ENCODE measurements around the gene MISFA.
A peak's percentile ranks its signal among the peaks of the same experiment; 100 is the strongest.
"Not testable (repeated sequence)": the region's sequence is repeated elsewhere in the genome, so short reads cannot be mapped to it uniquely, and the experiment has no call there.

The MISFA gene

DNA sequence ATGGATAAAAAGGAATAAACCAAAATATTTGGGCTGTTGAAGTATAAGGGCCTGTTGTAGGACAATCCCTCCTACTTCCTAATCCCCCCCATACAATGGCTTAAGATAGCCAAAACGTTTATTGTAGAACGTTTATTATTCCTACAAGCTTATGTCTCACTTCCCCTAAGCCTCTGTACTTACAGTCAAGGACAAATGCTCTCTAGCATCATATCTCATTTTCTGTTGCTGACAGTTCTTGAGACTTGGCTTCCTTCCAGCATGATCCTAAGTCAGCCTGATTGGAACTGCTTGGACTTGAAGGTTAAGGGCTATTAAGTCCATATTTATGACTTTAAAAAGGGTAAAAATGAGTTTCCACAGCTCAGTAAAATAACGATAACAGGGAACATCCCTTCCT, 8.8 kb downstream of the MISFA start:
- no peak for DNase-seq (ENCODE audit: low spot score in 2 of 2)
- H3K4me1 Mint-ChIP-seq: peaks cover 2% of the 10 kb centered on the region
- no peak overlapping the region for H3K4me3 Mint-ChIP-seq
- H3K27ac Mint-ChIP-seq: no peak overlapping the region
- ATAC-seq: no peak
- H3K36me3 Mint-ChIP-seq: peaks cover 80% of the 10 kb centered on the region
- no peaks in the 10 kb centered on the region for H3K9me3 Mint-ChIP-seq

DNA sequence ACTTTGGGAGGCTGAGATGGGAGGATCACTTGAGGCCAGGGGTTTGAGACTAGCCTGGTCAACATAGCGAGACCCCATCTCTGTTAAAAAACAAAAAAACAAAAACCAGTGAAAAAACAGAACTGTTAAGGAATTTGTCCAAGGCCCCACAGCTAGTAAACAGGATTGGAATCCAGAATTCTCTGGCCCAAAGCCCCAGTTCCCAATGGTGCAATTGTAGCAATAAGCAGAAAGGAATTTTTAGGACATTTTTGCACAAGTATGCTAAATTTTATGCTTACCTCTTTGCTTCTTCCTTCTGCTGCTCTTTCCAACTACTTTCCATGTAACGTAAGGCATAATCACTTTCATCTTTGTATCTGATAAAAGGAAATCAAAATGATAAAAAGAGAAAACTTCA, 11.6 kb downstream of the MISFA start:
- DNase-seq (ENCODE audit: low spot score in 2 of 2) (no peak), ATAC-seq (no peak)
- peaks cover 100% of the 10 kb centered on the region for H3K36me3 Mint-ChIP-seq
- no peak overlapping the region for H3K4me3 Mint-ChIP-seq
- H3K9me3 Mint-ChIP-seq: no peaks in the 10 kb centered on the region
- H3K27ac Mint-ChIP-seq: no peak overlapping the region
- peaks cover 22% of the 10 kb centered on the region for H3K4me1 Mint-ChIP-seq

DNA sequence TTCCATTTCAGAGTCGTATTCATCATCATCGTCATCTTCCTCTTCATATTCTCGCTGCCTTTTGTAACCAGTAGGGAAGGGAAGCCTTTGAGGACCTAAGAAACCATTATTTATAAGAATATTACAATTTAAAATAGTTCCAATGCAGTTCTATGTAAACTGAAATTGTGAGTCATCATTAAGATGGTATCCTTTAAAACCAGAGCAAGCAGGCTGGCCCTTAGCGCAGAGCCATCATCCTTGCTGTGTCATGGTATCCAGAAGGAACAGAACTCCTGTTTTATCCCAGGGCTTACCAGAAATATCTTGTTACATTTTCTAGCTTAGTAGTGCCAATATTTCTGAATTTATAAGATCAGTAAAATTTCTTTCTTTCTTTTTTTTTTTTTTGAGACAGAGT, 12.8 kb downstream of the MISFA start:
- Mint-ChIP-seq H3K9me3 (no peaks in the 10 kb centered on the region), H3K4me3 (no peak overlapping the region), H3K27ac (no peak overlapping the region), H3K36me3 (peaks cover 92% of the 10 kb centered on the region), H3K4me1 (peaks cover 30% of the 10 kb centered on the region)
- no peak for DNase-seq (ENCODE audit: low spot score in 2 of 2)
- ATAC-seq: no peak

DNA sequence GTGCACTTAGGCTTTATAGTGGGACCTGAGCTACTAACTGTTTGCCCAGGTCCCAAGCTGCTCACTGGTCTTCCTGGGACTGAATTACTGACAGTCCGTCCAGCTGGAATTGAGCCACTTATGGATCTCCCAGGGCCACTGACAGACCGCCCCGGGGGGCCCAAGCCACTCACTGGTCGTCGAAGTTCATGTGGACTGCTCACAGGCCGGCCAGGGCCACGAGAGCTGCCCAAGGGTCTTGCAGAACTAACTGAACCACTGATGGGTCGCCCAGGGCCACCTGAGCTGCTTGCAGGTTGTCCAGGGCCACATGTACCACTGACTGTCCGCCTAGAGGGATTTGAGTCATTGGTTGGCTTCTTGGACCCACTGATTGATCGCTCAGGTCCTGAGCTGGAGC, 15.1 kb downstream of the MISFA start:
- Mint-ChIP-seq H3K27ac (peak overlapping the region; percentile 81), H3K9me3 (no peaks in the 10 kb centered on the region), H3K36me3 (peaks cover 76% of the 10 kb centered on the region), H3K4me3 (no peak overlapping the region), H3K4me1 (peaks cover 48% of the 10 kb centered on the region)
- DNase-seq (ENCODE audit: low spot score in 2 of 2): no peak
- ATAC-seq: no peak

DNA sequence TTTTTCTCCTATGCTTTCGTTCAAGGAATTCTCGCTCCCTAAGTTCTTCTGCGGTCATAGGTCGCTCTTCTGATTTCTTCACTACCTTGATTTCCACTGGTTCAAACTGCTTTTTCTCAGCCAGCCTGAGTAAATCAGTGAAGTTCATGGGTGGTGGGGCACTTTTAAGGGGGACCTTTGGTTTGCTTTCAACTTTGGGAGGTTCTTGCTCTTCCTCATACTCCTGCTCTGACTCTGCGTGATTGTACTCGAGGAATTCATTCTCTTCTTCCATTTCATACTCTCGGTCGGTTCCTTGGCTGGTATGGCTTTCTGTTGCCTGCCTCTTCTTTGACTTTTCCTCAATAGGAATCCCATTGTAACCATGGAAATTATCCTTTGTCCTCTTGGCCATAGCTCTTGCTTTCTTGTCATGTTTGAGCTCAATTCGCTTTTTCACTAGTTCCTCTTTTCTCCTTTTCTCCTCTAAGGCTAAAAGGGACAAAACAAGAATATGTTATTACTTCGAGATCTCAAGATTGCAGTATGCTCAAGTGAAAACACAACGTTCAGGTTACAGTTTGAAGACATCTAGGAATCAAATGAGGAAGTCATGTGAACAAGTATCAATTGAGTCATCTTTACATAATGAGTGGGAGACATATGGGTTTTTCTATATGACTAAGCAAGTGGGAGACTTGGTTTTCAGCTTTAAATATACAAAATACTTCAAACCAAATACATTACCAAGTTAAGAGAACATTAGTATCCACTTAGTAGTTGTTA, 16.2 kb downstream of the MISFA start:
- Mint-ChIP-seq H3K9me3 (no peaks in the 10 kb centered on the region), H3K4me3 (peak overlapping the region; percentile 52), H3K4me1 (peaks cover 48% of the 10 kb centered on the region), H3K36me3 (peaks cover 65% of the 10 kb centered on the region), H3K27ac (peak overlapping the region; percentile 82)
- DNase-seq (ENCODE audit: low spot score in 2 of 2) (no peak), ATAC-seq (peak; percentile 94)

DNA sequence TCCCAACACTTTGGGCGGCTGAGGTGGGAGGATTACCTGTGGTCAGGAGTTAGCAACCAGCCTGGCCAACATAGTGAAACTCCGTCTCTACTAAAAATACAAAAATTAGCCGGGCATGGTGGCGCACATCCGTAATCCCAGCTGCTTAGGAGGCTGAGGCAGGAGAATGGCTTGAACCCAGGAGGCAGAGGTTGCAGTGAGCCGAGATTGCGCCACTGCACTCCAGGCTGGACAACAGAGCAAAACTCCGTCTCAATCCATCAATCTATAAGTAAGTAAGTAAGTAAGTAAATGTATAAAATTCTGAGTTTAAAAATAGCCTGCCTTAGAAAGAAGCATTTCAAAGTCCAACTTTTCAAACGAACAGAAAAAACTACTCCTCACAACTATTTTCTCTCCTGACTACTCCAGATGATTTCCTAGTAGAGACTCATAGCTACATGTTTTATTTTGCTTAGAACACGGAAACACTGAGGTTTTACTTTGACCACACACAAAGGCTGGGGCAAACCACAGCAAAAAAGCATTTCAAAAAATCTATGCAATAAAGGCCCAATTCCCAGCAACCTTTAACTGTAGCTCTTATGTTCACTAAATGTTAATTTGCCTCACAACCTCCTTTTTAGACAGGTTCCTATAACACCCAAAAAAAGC, 18.2 kb downstream of the MISFA start:
- ATAC-seq (peak; percentile 74), DNase-seq (ENCODE audit: low spot score in 2 of 2) (no peak)
- peak overlapping the region; percentile 54 for H3K27ac Mint-ChIP-seq
- no peaks in the 10 kb centered on the region for H3K9me3 Mint-ChIP-seq
- peaks cover 55% of the 10 kb centered on the region for H3K4me1 Mint-ChIP-seq
- H3K4me3 Mint-ChIP-seq: peak overlapping the region; percentile 52
- H3K36me3 Mint-ChIP-seq: peaks cover 49% of the 10 kb centered on the region

DNA sequence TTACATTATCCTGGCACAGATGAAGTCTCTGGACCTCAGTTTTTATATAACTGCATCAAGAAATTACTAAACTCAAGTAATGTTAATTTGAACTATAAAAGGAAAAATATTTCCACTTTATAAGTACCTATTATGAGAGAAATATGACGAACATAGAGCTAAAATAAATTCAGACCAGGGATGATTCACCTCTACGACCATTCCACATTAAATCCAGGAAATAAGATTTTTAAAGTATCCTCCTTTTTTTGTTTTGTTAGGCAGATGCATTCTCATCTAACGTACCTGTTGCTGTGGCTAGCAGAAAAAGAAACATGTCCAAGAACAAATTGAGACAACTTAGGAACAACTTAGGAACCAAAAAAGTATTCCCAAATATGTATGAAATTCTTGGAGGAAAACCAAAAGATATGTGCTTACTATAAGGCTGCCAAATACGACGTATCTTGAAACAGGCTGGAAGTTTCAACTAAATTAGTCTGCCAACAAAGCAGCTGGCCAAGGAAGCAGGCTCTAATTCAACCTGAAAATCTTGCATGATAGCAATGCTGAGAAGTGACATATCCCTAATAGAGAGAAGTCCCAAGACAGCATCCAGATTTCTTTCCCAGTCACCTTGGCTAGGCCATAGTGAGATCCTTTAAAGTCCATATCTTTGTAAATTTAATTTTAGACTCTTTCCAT, 18.9 kb downstream of the MISFA start:
- peak overlapping the region; percentile 54 for H3K27ac Mint-ChIP-seq
- H3K4me3 Mint-ChIP-seq: peak overlapping the region; percentile 52

DNA sequence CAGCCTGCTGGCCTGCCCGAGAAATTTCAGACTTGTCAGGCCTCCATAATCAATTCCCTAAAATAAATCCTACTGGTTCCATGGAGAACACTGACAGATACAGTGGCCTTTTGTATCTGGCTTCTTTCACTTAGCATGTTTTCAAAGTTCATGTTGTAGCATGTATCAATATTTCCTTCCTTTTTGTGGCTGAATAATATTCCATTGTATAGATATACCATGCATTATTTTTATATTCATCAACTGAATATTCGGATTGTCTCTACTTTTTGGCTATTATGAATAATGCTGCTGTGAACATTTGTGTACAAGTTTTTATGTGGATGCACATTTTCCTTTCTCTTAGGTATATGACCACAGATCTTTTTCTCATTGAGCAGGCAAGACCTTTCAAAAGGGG, 24.1 kb downstream of the MISFA start:
- H3K36me3 Mint-ChIP-seq: peaks cover 19% of the 10 kb centered on the region
- ATAC-seq: no peak
- no peaks in the 10 kb centered on the region for H3K9me3 Mint-ChIP-seq
- no peak overlapping the region for H3K27ac Mint-ChIP-seq
- H3K4me1 Mint-ChIP-seq: peaks cover 32% of the 10 kb centered on the region
- no peak overlapping the region for H3K4me3 Mint-ChIP-seq
- no peak for DNase-seq (ENCODE audit: low spot score in 2 of 2)

More for the DNA sequence above, 18.9 kb downstream of the MISFA start:
- H3K9me3 Mint-ChIP-seq: no peaks in the 10 kb centered on the region
- peaks cover 52% of the 10 kb centered on the region for H3K4me1 Mint-ChIP-seq
- peaks cover 42% of the 10 kb centered on the region for H3K36me3 Mint-ChIP-seq
- ATAC-seq: no peak
- no peak for DNase-seq (ENCODE audit: low spot score in 2 of 2)

DNA sequence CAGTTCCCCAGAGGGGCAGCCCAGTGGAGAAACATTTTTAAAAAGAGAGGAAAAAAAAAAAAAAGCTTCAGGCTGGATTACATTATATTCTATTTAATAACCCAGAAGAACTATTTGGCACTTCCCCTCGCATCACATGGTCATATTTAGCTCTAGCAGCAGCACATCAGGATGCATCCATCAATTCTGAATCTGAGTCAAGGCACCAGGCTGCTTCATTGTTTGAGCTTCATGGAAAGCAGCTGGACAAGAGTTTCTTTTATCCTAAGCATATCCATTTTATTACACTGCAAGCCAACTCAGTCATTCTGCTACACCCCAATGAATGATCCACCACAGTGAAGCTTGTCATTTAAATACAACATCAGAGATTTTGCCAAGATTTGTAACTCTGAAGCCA, 24.6 kb downstream of the MISFA start:
- H3K9me3 Mint-ChIP-seq: no peaks in the 10 kb centered on the region
- no peak overlapping the region for H3K27ac Mint-ChIP-seq
- ATAC-seq (no peak), DNase-seq (ENCODE audit: low spot score in 2 of 2) (no peak)
- peaks cover 32% of the 10 kb centered on the region for H3K4me1 Mint-ChIP-seq
- H3K4me3 Mint-ChIP-seq: no peak overlapping the region
- H3K36me3 Mint-ChIP-seq: peaks cover 23% of the 10 kb centered on the region

DNA sequence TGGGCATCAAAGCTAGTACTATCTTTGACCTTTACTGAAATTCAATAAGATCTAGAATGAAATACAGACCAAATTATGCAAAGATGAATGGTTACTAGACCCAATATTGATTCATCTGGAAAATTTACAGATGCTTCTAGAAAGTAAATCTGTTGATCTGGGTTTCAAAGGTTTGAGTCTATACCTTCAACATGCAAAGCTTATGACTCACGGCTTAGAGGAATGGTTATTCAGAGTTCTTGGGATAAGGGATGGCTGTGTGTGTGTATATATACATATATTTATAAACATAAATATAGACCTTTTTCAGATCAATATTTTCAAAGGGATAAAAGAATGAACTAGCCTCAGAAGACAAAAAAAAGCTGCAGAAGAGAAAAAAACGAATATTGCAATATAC, 33.3 kb downstream of the MISFA start:
- no peak for ATAC-seq
- Mint-ChIP-seq H3K9me3 (no peaks in the 10 kb centered on the region), H3K36me3 (peaks cover 59% of the 10 kb centered on the region)

DNA sequence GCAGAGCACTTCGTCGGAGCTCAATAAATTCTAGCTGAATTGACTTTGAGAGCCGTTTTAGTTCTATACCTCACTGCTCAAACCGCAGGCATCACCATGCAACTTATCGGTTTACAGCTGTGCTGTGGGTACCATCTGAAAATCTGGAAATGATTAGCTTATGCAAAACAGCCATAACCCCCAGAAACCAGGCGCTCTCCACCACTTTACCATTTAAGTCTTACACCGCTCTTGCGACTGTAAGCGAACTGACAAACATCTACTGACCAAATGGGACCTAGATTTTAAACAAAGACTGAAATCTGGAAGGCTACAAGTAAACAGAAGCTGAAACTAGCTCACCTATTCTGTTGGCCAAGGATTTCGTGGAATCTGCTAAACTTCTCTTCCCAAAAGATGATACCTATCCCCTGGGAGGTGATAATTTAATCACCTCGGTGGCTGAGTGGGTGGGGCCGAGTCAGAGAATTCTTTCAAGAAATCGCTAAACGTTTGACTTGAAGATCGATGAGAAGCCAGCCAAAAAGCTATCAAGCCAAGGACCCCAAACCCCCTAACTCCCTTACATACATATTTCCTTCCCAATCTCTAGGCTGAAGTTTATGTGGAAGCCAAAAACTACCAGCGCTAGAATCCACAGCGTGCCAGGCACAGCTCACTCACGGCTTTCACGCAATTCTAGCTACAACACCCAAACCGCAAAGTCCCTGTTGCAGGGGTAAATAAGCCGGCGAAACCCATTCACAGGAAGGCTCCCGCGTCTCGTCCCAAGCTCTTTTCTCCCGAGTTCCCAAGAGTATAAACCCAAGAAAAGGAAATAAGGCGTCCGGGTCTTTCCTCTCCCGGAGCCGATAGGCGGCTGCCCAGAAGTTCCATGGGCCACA, 33.9 kb downstream of the MISFA start:
- H3K36me3 Mint-ChIP-seq: peaks cover 56% of the 10 kb centered on the region
- DNase-seq (ENCODE audit: low spot score in 2 of 2): peak; percentile 18 to 73
- ATAC-seq: peak; percentile 49
- no peaks in the 10 kb centered on the region for H3K9me3 Mint-ChIP-seq
- H3K4me1 Mint-ChIP-seq: peaks cover 37% of the 10 kb centered on the region
- H3K27ac Mint-ChIP-seq: peak overlapping the region; percentile 99
- peak overlapping the region; percentile 96 for H3K4me3 Mint-ChIP-seq

More for the DNA sequence above, 33.3 kb downstream of the MISFA start:
- H3K27ac Mint-ChIP-seq: peak overlapping the region; percentile 99
- H3K4me3 Mint-ChIP-seq: peak overlapping the region; percentile 96
- no peak for DNase-seq (ENCODE audit: low spot score in 2 of 2)
- H3K4me1 Mint-ChIP-seq: peaks cover 44% of the 10 kb centered on the region

DNA sequence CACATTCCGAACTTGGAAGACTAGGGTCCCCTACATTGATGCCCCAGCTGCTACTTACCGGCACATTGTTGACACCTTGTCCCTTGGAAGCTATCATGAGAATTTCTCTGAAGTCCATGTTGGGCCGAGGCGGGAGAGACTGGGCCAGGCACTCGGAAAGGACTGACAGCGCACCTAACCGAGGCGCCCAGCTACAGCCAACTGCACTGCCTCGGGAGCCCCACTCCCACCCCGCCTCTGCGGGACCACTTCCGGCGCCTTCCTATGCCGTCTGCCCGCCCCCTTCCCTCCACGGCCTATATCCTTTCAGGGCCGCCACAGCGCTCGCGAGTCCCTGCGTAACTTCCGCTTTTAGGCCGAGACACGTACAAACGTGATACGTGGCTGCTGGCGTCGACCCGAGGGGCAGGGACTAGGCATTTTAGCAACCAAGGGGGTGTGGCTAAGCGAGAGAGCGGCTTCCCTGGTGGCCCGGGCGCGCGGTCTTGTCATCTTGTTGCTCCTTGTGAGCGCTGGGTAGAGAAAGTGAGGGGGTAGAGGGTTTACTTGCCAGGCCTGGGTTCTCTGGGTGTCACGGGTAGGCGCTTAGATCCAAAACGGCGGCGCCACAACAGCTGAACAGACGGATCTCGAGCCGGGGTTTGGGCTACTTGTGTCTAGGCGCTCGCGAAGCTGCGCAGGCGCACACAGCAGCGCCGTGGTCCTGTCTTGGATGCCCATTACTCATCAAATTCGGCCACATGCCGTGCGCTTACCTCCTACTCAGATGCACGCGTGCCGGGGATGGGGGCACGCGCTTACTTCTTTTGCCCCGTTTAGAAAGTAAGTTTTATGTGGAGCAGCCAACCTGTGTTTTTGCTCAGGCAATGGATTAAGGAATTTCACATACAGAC, 34.8 kb downstream of the MISFA start, which contains the start of gene SPTY2D1:
SPTY2D1 (minus strand) TSS at position 203 of the 893 bp plus-strand sequence; CDS start at position 118, 85 bp downstream.
- H3K36me3 Mint-ChIP-seq: peaks cover 47% of the 10 kb centered on the region
- no peaks in the 10 kb centered on the region for H3K9me3 Mint-ChIP-seq
- H3K4me3 Mint-ChIP-seq: peak within 1 kb of the TSS; percentile 96
- H3K27ac Mint-ChIP-seq: peak within 1 kb of the TSS; percentile 99
- peaks cover 31% of the 10 kb centered on the region for H3K4me1 Mint-ChIP-seq
- peak; percentile 86 to 97 for DNase-seq (ENCODE audit: low spot score in 2 of 2)
- peak; percentile 97 for ATAC-seq

DNA sequence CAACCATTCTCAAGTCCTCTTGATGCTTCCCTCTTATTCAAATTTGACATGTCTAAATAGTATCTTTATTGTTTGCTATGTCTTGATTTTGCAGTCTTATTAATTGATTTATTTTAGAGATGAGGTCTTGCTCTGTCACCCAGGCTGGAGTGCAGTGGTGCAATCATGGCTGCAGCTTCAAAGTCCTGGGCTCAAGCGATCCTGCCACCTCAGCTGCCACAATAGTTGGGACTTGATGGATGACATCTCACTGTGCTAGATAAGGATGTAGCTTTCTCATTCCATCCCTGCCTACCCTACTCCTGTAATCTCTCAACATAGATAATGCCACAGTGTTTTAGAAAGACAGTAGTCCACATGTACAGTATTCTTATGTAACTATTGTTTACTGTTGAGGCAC, 42.1 kb downstream of the MISFA start:
- Mint-ChIP-seq H3K27ac (no peak overlapping the region), H3K4me3 (no peak overlapping the region), H3K9me3 (no peaks in the 10 kb centered on the region), H3K36me3 (no peaks in the 10 kb centered on the region), H3K4me1 (no peaks in the 10 kb centered on the region)
- ATAC-seq (no peak), DNase-seq (ENCODE audit: low spot score in 2 of 2) (no peak)

DNA sequence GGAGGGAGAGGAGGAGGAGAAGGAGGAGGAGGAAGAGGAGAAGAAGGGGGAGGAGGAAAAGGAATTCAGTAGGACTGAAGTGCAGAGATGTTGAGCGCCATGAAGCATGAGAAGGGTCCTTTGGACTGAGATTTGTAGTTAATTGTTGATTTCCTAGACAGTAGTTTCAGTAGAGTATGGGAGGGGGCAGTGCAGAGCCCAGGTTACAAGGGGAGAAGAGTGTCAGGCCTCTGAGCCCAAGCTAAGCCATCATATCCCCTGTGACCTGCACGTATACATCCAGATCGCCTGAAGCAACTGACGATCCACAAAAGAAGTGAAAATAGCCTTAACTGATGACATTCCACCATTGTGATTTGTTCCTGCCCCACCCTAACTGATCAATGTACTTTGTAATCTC, 43.4 kb downstream of the MISFA start:
- ATAC-seq; H3K36me3 Mint-ChIP-seq; DNase-seq (ENCODE audit: low spot score in 2 of 2); H3K27ac Mint-ChIP-seq; H3K4me3 Mint-ChIP-seq; H3K9me3 Mint-ChIP-seq; H3K4me1 Mint-ChIP-seq: not testable (repeated sequence)
